HPDE6-E6E7 (cell line): ENCODE results near the gene TRIM64.
"Not testable (repeated sequence)": the region's sequence is repeated elsewhere in the genome, so short reads cannot be mapped to it uniquely, and the experiment has no call there.

Experiments
- DNase-seq: peaks from one replicate; pipeline ENCODE4 v3.0.0; 2011; ENCODE audit warnings: missing footprints; ENCODE audit errors: extremely low spot score

The TRIM64 gene, protein sequence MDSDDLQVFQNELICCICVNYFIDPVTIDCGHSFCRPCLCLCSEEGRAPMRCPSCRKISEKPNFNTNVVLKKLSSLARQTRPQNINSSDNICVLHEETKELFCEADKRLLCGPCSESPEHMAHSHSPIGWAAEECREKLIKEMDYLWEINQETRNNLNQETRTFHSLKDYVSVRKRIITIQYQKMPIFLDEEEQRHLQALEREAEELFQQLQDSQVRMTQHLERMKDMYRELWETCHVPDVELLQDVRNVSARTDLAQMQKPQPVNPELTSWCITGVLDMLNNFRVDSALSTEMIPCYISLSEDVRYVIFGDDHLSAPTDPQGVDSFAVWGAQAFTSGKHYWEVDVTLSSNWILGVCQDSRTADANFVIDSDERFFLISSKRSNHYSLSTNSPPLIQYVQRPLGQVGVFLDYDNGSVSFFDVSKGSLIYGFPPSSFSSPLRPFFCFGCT

GRCh38 chr11:89965737-89966136 is at the start of gene TRIM64:
TSS of gene TRIM64 (plus strand) at chr11:89966037. CDS start at chr11:89968504, 2,467 bp downstream.
- not testable (repeated sequence) for DNase-seq

DNA sequence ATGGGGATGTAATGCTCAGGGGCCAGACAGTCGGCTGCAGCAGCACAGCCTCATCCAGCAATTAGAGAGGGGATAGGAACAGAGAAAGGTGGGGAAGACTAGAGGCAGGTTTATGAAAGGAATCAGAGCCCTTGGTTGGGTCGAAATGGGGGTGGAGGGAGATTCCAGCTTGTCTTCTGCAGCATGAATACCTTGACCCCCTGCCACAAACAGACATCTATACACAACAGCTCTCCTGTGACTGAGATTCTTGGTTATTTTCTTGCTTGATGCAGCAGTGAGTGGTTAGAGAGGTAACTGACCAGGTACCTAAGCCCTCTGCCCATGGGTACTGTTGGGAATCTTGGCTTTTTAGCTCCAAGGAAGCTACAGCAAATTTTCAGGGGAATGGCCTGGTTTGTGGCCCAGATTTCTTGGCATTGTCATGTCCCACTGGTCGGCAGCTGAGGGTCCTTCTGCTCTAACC is 43.6 kb upstream of the TRIM64 start, which contains the start of gene TRIM49D1:
Gene TRIM49D1, minus strand, starts transcription at position 51 of the 466 bp plus-strand sequence. CDS start 4,535 bp downstream, outside the sequence.
- no peak for DNase-seq

GRCh38 chr11:89923764-89924163 is 42.1 kb upstream of the TRIM64 start, which contains the start of gene TRIM49D2:
TSS of gene TRIM49D2 (plus strand) at chr11:89924064. CDS start at chr11:89926762, 2,698 bp downstream.
- not testable (repeated sequence) for DNase-seq

DNA sequence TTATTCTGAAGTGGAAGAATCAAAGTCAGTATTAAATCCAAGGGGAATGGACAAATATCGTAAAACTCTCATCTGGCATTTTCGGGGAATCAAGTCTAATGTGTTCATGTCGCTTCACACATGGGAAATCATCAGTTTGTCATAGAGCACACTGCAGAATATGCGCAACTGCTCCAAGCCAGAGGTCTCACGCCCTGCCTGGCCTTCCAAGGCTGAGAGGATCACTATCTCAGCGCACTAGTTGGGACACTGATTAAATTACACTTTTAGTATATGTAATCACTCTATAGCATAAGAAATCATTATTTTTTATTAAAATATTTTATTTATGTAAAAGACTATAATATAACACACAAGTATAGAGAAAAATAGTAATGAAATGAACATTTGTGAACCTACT is 5.0 kb upstream of the TRIM64 start:
- not testable (repeated sequence) for DNase-seq
